GM19043 (cell line): Measurements from ENCODE around the gene CPVL.
"Not testable (repeated sequence)": the region's sequence is repeated elsewhere in the genome, so short reads cannot be mapped to it uniquely, and the experiment has no call there.

ENCODE experiments used
- ATAC-seq: cut with Tn5 transposase; IDR thresholded peaks from one replicate; pipeline ENCODE4 v1.9.1; 2021; ENCODE audit warnings: low read depth; ENCODE audit not compliant: unreplicated experiment

Gene CPVL

GRCh38 chr7:29122081-29122480, 24.3 kb downstream of the CPVL start:
- ATAC-seq: no peak

- no peak for ATAC-seq
Observed at GRCh38 chr7:29120955-29121354, 25.4 kb downstream of the CPVL start.

- no peak for ATAC-seq
Observed at GRCh38 chr7:29119538-29119937, 26.8 kb downstream of the CPVL start.

GRCh38 chr7:29116361-29117200, 29.8 kb downstream of the CPVL start:
- no peak for ATAC-seq

- no peak for ATAC-seq
Observed at GRCh38 chr7:29115753-29116152, 30.6 kb downstream of the CPVL start.

- ATAC-seq: no peak
Observed at GRCh38 chr7:29115130-29115687, 31.1 kb downstream of the CPVL start.

GRCh38 chr7:29114266-29114665, 32.1 kb downstream of the CPVL start:
- not testable (repeated sequence) for ATAC-seq

- no peak for ATAC-seq
Observed at GRCh38 chr7:29113384-29114102, 32.8 kb downstream of the CPVL start.

GRCh38 chr7:29112721-29113120, 33.6 kb downstream of the CPVL start:
- no peak for ATAC-seq

GRCh38 chr7:29109899-29110298, 36.4 kb downstream of the CPVL start:
- ATAC-seq: no peak

GRCh38 chr7:29109358-29109757, 37.0 kb downstream of the CPVL start:
- ATAC-seq: no peak

- no peak for ATAC-seq
Observed at GRCh38 chr7:29107056-29107455, 39.3 kb downstream of the CPVL start.

GRCh38 chr7:29106669-29106988, 39.7 kb downstream of the CPVL start:
- ATAC-seq: no peak

- ATAC-seq: no peak
Observed at GRCh38 chr7:29105752-29106668, 40.3 kb downstream of the CPVL start.

- no peak for ATAC-seq
Observed at GRCh38 chr7:29105191-29105590, 41.1 kb downstream of the CPVL start.

- no peak for ATAC-seq
Observed at GRCh38 chr7:29102558-29103151, 43.7 kb downstream of the CPVL start.

GRCh38 chr7:29100924-29101323, 45.4 kb downstream of the CPVL start:
- no peak for ATAC-seq

- ATAC-seq: no peak
Observed at GRCh38 chr7:29099896-29100847, 46.2 kb downstream of the CPVL start.

GRCh38 chr7:29096446-29096730, 49.9 kb downstream of the CPVL start:
- ATAC-seq: no peak
